Activated effector memory CD4-positive, alpha-beta T cell treated with anti-CD3 and anti-CD28 coated beads, Interleukin-2, amount 50 U/mL, for 16 hours (primary cell): ENCODE data around the gene PMVK.

Experiments
- DNase-seq: peaks from one replicate; pipeline ENCODE4 v3.0.0-alpha.2; 2020

PMVK gene

GRCh38 chr1:154877370-154877974 lies 59.0 kb downstream of the PMVK start:
- peak; percentile 47 for DNase-seq

GRCh38 chr1:154876842-154877369 lies 59.6 kb downstream of the PMVK start:
- DNase-seq = no peak
